Right renal pelvis (tissue), 4 donors: ENCODE measurements around the gene KLHL5. TPM values are rescaled to one million over a fixed set of nuclear protein-coding genes. Genes with fewer than 3 reads are reported as not detected.

ENCODE experiments used
- DNase-seq, 4 donors: peaks; one replicate each; pipeline ENCODE4 v3.0.0-alpha.2; 2013; ENCODE audit warnings: low read depth in 4 of 4, low spot score in 3 of 4, missing footprints in 1 of 4
- polyA plus RNA-seq, 4 donors: library from polyadenylated mRNA; unstranded; fragments of 120-200 nt; gene quantifications; one replicate each; pipeline ENCODE4 v1.2.1, GENCODE V29; 2013; ENCODE audit not compliant: insufficient read length in 4 of 4

Gene KLHL5
- polyA plus RNA-seq, 4 donors, result 37.8 to 48.3 (median 46.6) TPM

DNA sequence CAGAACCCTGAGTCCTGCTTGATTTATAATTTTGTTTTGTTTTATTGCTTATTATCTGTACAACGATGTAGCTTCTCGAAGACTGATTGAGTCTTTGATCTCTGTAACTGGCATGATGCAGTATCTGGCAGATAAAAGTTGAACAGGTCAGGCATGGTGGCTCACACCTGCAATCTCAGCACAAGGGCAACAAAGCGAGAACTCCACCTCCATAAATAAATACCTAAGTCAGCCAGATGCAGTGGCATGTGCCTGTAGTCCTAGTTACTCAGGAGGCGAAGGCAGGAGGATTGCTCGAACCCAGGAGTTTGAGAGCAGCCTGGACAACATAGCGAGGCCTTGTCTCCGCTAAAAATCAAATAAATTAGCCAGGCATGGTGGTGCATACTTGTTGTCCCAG lies 104.6 kb downstream of the KLHL5 start:
- DNase-seq, result no peak

DNA sequence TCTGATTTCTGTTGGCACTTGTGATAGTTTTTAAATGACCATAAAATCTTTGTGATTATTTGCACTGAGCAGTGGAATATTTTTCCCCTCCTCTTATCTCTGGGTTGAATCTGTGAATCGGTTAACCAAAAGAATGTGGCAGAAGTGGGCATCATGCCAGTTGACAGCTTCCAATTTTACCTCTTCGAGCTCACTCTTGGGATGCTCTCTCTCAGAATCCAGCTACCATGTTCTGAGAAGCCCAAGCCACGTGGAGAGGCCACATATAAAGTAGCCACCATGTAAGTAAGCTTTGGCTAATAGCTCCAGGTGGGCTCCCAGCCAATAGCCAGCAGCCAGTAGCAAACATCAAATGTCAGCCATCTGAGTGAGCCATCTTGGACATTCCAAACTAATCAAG lies 107.4 kb downstream of the KLHL5 start:
- no peak for DNase-seq

DNA sequence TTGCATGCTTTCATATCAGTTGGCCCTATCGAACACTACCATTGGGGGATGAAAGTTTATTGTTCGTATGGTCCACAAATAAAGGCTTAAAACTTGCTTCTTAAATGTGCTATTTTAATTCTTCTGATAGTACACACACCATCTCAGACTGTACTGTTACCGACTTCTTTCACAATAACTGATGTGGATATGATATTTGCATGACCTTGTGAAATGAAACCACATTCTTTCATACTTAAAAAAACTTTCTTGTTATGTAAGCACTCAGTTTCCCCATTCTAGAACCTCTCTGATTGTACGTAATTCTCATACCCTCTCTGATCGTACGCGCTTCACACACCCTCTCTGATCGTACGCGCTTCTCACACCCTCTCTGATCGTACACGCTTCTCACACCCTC lies 108.3 kb downstream of the KLHL5 start:
- DNase-seq, result no peak

Other genes with a start within 250 kb of the KLHL5 start
- gene TLR6, start 205.4 kb upstream of the KLHL5 start, polyA plus RNA-seq, result under 1 TPM; 0.44 to 1.00 (median 0.81) TPM
- gene FAM114A1, start 194.4 kb upstream of the KLHL5 start, polyA plus RNA-seq, result 10 to 100 TPM; 27.4 to 35.0 (median 31.3) TPM
- gene TMEM156, start 29.8 kb upstream of the KLHL5 start, polyA plus RNA-seq, result 1 to 10 TPM; 3.5 to 4.8 (median 4.0) TPM
- 10 to 100 TPM; 73.5 to 89.4 (median 79.8) TPM for gene WDR19, start 120.3 kb downstream of the KLHL5 start, polyA plus RNA-seq